H9 (cell line): ENCODE data around the gene MICAL2. TPM values are rescaled to one million over a fixed set of nuclear protein-coding genes. Genes with fewer than 3 reads are reported as not detected.

ENCODE experiments used
- DNase-seq: peaks from one replicate; pipeline ENCODE4 v3.0.0-alpha.2; 2017
- H2AFZ ChIP-seq: one replicate; pipeline ENCODE4 v1.6.1; 2013; ENCODE audit warnings: mild to moderate bottlenecking, low read length, control low read depth, moderate library complexity
- H2AK5ac ChIP-seq: 2 replicates; pipeline ENCODE4 v1.6.1; 2013; ENCODE audit warnings: low read length, control low read depth, mixed read lengths; ENCODE audit not compliant: insufficient read length
- H2BK120ac ChIP-seq: one replicate; pipeline ENCODE4 v1.6.1; 2013; ENCODE audit warnings: low read depth, mild to moderate bottlenecking, low read length, control low read depth, inconsistent platforms; ENCODE audit not compliant: poor library complexity, severe bottlenecking
- H2BK12ac ChIP-seq: 2 replicates; pipeline ENCODE4 v1.6.1; 2013; ENCODE audit warnings: low read length, control low read depth, mixed read lengths, low read depth; ENCODE audit not compliant: insufficient read length
- H2BK15ac ChIP-seq: 2 replicates; pipeline ENCODE4 v1.6.1; 2013; ENCODE audit warnings: low read depth, low read length, control low read depth
- H2BK20ac ChIP-seq: one replicate; pipeline ENCODE4 v1.6.1; 2013; ENCODE audit warnings: low read depth, mild to moderate bottlenecking, low read length, control low read depth, inconsistent platforms; ENCODE audit not compliant: poor library complexity, severe bottlenecking
- H2BK5ac ChIP-seq: 2 replicates; pipeline ENCODE4 v1.6.1; 2013; ENCODE audit warnings: low read length, control low read depth, mixed read lengths; ENCODE audit not compliant: insufficient read length
- H3K14ac ChIP-seq: 2 replicates; pipeline ENCODE4 v1.6.1; 2013; ENCODE audit warnings: low read length, control low read depth; ENCODE audit not compliant: insufficient read depth
- H3K18ac ChIP-seq: 2 replicates; pipeline ENCODE4 v1.6.1; 2013; ENCODE audit warnings: low read depth, mild to moderate bottlenecking, mixed read lengths, low read length, control low read depth; ENCODE audit not compliant: insufficient read length
- H3K23ac ChIP-seq: 2 replicates; pipeline ENCODE4 v1.6.1; 2013; ENCODE audit warnings: low read length, control low read depth, mixed read lengths, low read depth; ENCODE audit not compliant: insufficient read length
- H3K23me2 ChIP-seq: 2 replicates; pipeline ENCODE4 v1.6.1; 2013; ENCODE audit warnings: low read depth, mild to moderate bottlenecking, mixed read lengths, low read length, control low read depth; ENCODE audit not compliant: insufficient read length, poor library complexity, severe bottlenecking
- H3K27ac ChIP-seq: 2 replicates; pipeline ENCODE4 v1.5.1; 2013; ENCODE audit warnings: low read length, control low read depth, mixed read lengths, low read depth; ENCODE audit not compliant: insufficient read length
- H3K27me3 ChIP-seq: 2 replicates; pipeline ENCODE4 v1.6.1; 2013; ENCODE audit warnings: low read length, control low read depth, inconsistent platforms; ENCODE audit not compliant: insufficient read depth
- H3K4ac ChIP-seq: 2 replicates; pipeline ENCODE4 v1.6.1; 2013; ENCODE audit warnings: low read depth, mild to moderate bottlenecking, control low read depth, inconsistent platforms, low read length, moderate library complexity
- H3K4me1 ChIP-seq: 2 replicates; pipeline ENCODE4 v1.6.1; 2013; ENCODE audit warnings: low read length, control low read depth, inconsistent platforms; ENCODE audit not compliant: insufficient read depth
- H3K4me2 ChIP-seq: 2 replicates; pipeline ENCODE4 v1.6.1; 2013; ENCODE audit warnings: low read length, control low read depth, mixed read lengths; ENCODE audit not compliant: insufficient read length, insufficient read depth
- H3K56ac ChIP-seq: 2 replicates; pipeline ENCODE4 v1.6.1; 2013; ENCODE audit warnings: low read depth, mild to moderate bottlenecking, mixed read lengths, low read length, control low read depth; ENCODE audit not compliant: insufficient read length
- H3K79me1 ChIP-seq: 2 replicates; pipeline ENCODE4 v1.6.1; 2013; ENCODE audit warnings: low read depth, mild to moderate bottlenecking, moderate library complexity, low read length, control low read depth, inconsistent platforms; ENCODE audit not compliant: insufficient read depth, poor library complexity, severe bottlenecking
- H3K79me2 ChIP-seq: 2 replicates; pipeline ENCODE4 v1.6.1; 2013; ENCODE audit warnings: low read length, control low read depth, inconsistent platforms; ENCODE audit not compliant: insufficient read depth
- H3K9ac ChIP-seq: 2 replicates; pipeline ENCODE4 v1.6.1; 2013; ENCODE audit warnings: low read length, control low read depth, mixed read lengths; ENCODE audit not compliant: insufficient read length; ENCODE audit errors: extremely low read depth
- H3K9me3 ChIP-seq: one replicate; pipeline ENCODE4 v1.6.1; 2013; ENCODE audit warnings: low read depth, low read length, inconsistent platforms; ENCODE audit not compliant: control insufficient read depth
- H3T11ph ChIP-seq: one replicate; pipeline ENCODE4 v1.6.1; 2013; ENCODE audit warnings: mild to moderate bottlenecking, low read length, control low read depth, inconsistent platforms
- H4K20me1 ChIP-seq: one replicate; pipeline ENCODE4 v1.6.1; 2013; ENCODE audit not compliant: control insufficient read depth, insufficient read length, insufficient read depth
- H4K5ac ChIP-seq: 2 replicates; pipeline ENCODE4 v1.6.1; 2013; ENCODE audit warnings: low read depth, mild to moderate bottlenecking, mixed read lengths, low read length, control low read depth; ENCODE audit not compliant: insufficient read length
- H4K8ac ChIP-seq: replicated peaks from 2 replicates; pipeline ENCODE4 v1.6.1; 2013; ENCODE audit warnings: low read length, control low read depth, mixed read lengths, low read depth; ENCODE audit not compliant: insufficient read length
- H4K91ac ChIP-seq: 2 replicates; pipeline ENCODE4 v1.6.1; 2013; ENCODE audit warnings: low read depth, mild to moderate bottlenecking, moderate library complexity, mixed read lengths, low read length, control low read depth; ENCODE audit not compliant: insufficient read length
- H3K27ac Mint-ChIP-seq, 3 experiments: 2 replicates in 2 of 3; 3 replicates in 1 of 3; pipeline ENCODE4 v1.8.0; 2020 to 2021; ENCODE audit warnings: mixed read lengths in 3 of 3, mild to moderate bottlenecking in 1 of 3, moderate library complexity in 1 of 3
- H3K27me3 Mint-ChIP-seq: 2 replicates; pipeline ENCODE4 v1.8.0; 2021; ENCODE audit warnings: low read depth, mild to moderate bottlenecking, moderate library complexity, mixed read lengths
- H3K36me3 Mint-ChIP-seq, 3 experiments: 2 replicates in 2 of 3; 3 replicates in 1 of 3; pipeline ENCODE4 v1.8.0; 2020 to 2021; ENCODE audit warnings: low read depth in 3 of 3, mixed read lengths in 3 of 3; ENCODE audit not compliant: insufficient read depth in 1 of 3
- H3K4me1 Mint-ChIP-seq, 2 experiments: 2 replicates each; pipeline ENCODE4 v1.8.0; 2020; ENCODE audit warnings: mixed read lengths in 2 of 2
- H3K4me3 Mint-ChIP-seq, 2 experiments: 2 replicates in 1 of 2; 3 replicates in 1 of 2; pipeline ENCODE4 v1.8.0; 2020 to 2021; ENCODE audit warnings: mild to moderate bottlenecking in 2 of 2, mixed read lengths in 2 of 2, moderate library complexity in 1 of 2
- H3K9me3 Mint-ChIP-seq, 2 experiments: 2 replicates in 1 of 2; 3 replicates in 1 of 2; pipeline ENCODE4 v1.8.0; 2020; ENCODE audit warnings: mild to moderate bottlenecking in 2 of 2, mixed read lengths in 2 of 2, moderate library complexity in 1 of 2
- WGBS: extraction: QIAGEN DNeasy Blood & Tissue Kit; methylation state at CpG from one replicate; pipeline ENCODE4 v1.1.7; 2013; ENCODE audit warnings: missing lambda C conversion rate, low lambda C conversion rate, mixed read lengths; ENCODE audit not compliant: insufficient read length; ENCODE audit errors: extremely low coverage; 5-methylcytosine and 5-hydroxymethylcytosine counted together
- total RNA-seq: library from RNA; stranded (reverse); gene quantifications from 2 replicates; pipeline ENCODE4 v1.2.1, GENCODE V29; 2021
- TF ChIP-seq, protein P1 (sequence below): fragments of 200-600 bp; sonication (generic); conservative IDR thresholded peaks from 3 replicates; pipeline ENCODE4 v1.8.0; 2021; ENCODE audit warnings: antibody characterized with exemption, mild to moderate bottlenecking

The MICAL2 gene
- total RNA-seq, 1 experiment from 2014 or later, result 4.7 TPM

DNA sequence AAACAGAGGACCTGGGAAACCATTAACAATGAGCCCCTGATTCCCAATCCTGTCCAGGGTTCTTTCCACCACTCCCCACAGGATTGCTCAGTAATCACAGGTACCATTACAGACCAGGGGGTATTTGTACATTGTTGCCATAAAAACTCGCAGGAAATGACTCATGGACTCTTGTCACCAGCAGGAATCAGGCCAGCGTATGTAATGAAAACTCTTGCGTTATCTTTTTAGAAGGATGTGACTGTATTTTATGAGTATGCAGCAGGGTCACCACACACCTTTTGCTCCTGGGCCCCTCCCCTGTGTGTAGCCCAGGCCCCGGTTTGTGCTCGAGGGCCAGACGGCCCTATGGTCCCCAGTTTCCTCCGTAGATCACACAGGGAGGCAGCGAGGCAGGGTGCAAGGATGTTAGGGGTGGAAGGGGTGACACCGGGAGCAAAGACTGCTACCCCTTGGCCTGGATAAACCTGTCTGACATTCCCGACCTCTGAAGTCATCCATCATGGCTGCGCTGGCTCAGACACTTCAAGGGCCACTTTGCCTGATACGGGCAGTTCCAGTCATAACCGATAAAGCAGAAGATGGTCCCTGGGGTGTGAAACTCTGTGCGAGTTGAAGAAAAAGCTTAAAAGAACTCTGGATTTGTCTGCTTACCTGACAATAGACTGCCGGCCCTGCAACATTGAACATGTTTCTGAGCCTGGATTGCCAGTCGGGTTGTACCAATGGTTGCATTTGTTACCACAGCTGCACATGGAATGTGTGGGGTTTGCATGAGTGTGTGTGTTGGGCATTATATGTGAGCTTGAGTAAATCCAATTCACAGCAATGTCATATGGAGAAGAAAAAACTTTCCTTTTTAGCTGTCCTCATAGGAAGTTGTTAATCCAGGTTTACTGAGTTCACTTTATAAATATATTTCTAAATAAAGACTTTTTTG is 56.9 kb downstream of the MICAL2 start:
- H3K4me3 Mint-ChIP-seq, result no peak overlapping the region
- Histone ChIP-seq H3K56ac (no peak overlapping the region), H3K4ac (no peak overlapping the region), H4K91ac (no peak overlapping the region), H3K23ac (no peak overlapping the region), H3K4me1 (no peaks in the 10 kb centered on the region), H3K4me2 (no peak overlapping the region), H3K79me2 (no peaks in the 10 kb centered on the region), H2BK20ac (no peak overlapping the region), H2AFZ (no peak overlapping the region), H4K20me1 (no peaks in the 10 kb centered on the region), H3K27ac (no peak overlapping the region), H2BK12ac (no peak overlapping the region), H2AK5ac (no peak overlapping the region), H3K18ac (no peak overlapping the region), H2BK120ac (no peak overlapping the region), H3K14ac (no peak overlapping the region), H3K23me2 (no peaks in the 10 kb centered on the region), H3T11ph (no peak overlapping the region), H3K9ac (no peak overlapping the region), H2BK5ac (no peak overlapping the region), H3K27me3 (no peaks in the 10 kb centered on the region), H4K8ac (no peak overlapping the region), H3K79me1 (no peaks in the 10 kb centered on the region), H2BK15ac (no peak overlapping the region), H4K5ac (no peak overlapping the region), H3K9me3 (no peaks in the 10 kb centered on the region)
- no peak for DNase-seq
- WGBS, result no CpG with 5 or more reads among the region's 16 CpGs
- H3K36me3 Mint-ChIP-seq, result no peaks in the 10 kb centered on the region; a peak in 1 of 7 replicates
- H3K27me3 Mint-ChIP-seq, result no peaks in the 10 kb centered on the region
- no peaks in the 10 kb centered on the region for H3K9me3 Mint-ChIP-seq
- H3K27ac Mint-ChIP-seq, result no peak overlapping the region; a peak in 1 of 7 replicates
- TF ChIP-seq, protein P1, sequence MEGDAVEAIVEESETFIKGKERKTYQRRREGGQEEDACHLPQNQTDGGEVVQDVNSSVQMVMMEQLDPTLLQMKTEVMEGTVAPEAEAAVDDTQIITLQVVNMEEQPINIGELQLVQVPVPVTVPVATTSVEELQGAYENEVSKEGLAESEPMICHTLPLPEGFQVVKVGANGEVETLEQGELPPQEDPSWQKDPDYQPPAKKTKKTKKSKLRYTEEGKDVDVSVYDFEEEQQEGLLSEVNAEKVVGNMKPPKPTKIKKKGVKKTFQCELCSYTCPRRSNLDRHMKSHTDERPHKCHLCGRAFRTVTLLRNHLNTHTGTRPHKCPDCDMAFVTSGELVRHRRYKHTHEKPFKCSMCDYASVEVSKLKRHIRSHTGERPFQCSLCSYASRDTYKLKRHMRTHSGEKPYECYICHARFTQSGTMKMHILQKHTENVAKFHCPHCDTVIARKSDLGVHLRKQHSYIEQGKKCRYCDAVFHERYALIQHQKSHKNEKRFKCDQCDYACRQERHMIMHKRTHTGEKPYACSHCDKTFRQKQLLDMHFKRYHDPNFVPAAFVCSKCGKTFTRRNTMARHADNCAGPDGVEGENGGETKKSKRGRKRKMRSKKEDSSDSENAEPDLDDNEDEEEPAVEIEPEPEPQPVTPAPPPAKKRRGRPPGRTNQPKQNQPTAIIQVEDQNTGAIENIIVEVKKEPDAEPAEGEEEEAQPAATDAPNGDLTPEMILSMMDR, result no peak
- peaks cover 11 to 23% of the 10 kb centered on the region in 2 experiments for H3K4me1 Mint-ChIP-seq
